ENCODE results near the gene NFAT5.
"Not testable (repeated sequence)": the region's sequence is repeated elsewhere in the genome, so short reads cannot be mapped to it uniquely, and the experiment has no call there.

NFAT5 gene

DNA sequence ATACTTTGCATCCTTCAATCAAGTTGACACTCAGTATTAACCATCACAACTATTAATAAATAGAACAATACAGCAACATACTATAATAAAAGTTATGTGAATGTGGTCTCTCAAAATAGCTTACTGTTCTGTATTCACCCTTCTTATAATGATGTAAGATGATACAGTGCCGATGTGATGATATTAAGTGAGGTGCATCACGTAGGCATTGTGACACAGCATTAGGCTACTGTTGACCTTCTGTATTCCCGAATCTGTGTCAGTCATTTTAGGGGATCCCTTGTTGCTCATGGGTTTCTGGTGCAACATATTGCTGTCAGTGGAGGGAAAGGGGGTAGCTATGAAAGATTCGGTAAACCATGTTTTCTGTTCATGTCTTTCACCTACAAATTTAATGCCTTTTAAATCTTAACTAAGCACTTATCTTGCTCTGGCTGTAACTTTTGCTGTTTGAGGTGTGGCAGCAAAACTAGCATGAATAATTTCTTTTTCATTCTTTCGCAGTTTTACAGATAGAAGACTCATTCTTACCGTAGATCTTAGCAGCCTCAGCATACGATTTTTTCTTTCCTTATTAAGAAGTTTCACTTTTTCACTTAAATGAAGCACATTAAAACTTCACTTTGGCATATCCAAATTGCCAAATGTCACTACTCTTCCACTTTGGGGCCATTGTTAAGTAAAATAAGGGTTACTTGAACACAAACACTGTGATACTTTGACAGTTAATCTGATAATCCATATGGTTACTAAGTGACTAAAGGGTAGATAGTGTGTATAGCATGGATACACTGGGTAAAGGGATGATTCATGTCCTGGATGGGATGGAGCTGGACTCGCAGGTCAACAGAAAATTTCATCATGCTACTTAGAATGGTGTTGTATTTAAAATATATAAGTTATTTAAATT is 29.6 kb downstream of the NFAT5 start:
- peak; percentile 73 for FAIRE-seq
- peak; percentile 50 for DNase-seq (ENCODE audit: low spot score)

DNA sequence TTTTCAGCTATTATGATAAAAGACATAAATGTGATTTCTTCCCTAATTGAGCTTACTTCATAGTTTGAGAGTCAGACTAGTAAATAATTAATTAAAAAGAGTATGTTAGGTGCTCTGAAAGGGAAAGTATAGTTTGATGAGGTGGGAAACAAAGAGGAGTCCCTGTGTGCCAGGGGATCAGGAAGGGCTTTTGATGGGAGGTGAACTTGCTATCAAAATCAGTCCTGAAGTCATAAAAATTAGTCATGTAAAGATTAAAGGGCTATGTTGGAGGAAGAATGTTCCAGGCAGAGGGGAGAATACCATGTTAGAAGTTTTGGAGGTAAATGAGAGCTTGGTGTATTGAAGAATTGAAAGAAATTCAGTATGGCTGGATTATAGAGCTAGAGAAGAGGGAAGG is 31.0 kb downstream of the NFAT5 start:
- FAIRE-seq = no peak

DNA sequence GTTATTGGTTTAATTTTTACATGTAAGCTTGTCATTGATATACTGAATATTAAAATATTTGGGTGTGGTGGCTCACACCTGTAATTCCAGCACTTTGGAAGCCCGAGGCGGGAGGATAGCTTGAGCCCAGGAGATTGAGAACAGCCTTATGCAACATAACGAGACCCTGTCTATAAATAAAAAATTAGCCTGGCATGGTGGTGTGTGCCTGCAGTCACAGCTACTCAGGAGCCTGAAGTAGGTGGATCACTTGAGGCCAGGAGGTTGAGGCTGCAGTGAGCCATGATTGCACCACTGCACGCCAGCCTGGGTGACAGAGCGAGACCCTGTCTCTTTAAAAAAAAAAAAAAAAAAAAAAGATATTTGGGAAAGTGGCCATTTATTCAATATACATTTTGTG is 32.3 kb downstream of the NFAT5 start:
- DNase-seq (ENCODE audit: low spot score) = no peak
- FAIRE-seq = no peak

More for the DNA sequence above, 31.0 kb downstream of the NFAT5 start:
- no peak for DNase-seq (ENCODE audit: low spot score)

DNA sequence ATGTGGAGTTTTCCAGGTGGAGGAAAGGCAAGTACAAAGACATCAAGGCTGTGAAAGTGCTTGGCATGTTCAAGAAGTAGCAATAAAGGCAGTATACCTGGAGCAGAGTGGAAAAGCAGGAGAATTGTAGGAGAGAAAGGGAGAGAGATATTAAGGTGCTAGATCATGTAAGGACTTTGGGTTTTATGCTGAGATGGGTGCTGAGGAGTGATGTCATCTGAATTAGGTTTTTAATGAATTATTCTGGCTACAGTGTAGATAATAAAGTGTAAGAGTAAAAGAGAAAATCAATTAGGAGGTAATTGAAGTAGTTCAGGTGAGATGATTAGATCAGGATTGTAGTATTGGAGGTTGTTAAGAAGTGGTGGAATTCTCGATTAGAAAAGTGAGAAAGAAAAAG is 34.0 kb downstream of the NFAT5 start:
- DNase-seq (ENCODE audit: low spot score) = no peak
- FAIRE-seq = no peak

DNA sequence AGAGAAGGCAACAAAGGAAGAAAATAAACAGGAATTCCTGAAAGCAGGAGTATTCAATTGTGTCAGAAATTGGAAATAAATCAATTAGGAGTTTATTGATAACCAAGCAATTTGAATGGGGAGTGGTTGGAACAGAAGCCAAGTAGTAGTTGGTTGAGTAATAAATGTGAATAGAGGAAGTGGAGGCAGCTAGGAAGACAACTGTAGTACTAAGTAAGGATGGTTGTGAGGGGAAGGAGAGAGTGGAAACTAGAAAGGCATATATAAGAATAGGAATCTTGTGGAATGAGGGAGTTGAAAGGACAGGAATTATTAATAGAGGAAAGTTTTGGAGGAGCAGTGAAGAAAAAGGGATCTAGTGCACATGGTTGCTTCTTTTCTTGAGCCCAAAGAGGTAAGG is 34.4 kb downstream of the NFAT5 start:
- DNase-seq (ENCODE audit: low spot score) = no peak
- FAIRE-seq = no peak

DNA sequence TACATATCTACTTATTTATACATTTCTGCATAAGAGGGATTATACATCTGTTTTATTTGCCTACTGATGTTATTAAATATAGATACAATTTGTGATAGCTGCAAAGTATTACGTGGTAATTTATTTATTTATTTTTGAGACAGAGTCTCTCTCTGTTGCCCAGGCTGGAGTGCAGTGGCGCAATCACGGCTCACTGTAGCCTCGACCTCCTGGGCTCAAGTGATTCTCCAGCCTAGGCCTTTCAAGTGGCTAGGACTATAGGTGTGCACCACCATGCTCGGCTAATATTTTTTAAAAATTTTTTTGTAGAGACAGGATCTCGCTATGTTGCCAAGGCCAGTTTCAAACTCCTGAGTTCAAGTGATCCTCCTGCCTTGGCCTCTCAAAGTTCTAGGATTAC is 35.5 kb downstream of the NFAT5 start:
- FAIRE-seq = no peak
- DNase-seq (ENCODE audit: low spot score) = no peak

DNA sequence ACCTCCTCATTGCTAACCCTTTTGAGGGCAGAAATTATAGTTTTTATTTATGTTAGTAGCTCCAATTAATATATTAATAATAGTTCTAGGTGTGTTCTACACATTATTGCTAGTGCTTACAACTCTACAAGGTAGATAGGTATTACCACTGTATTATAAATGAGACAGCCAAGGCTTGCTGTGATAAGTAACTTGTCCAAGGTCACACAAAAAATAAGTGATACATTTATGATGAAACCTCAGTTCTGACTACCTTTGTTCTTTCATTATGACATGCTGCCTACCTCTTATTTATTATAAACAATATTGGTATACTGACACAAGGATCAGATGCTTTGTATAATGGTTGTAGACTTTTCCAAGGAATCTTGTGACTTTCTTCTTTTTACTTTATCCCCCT is 41.2 kb downstream of the NFAT5 start:
- no peak for DNase-seq (ENCODE audit: low spot score)
- FAIRE-seq = no peak

DNA sequence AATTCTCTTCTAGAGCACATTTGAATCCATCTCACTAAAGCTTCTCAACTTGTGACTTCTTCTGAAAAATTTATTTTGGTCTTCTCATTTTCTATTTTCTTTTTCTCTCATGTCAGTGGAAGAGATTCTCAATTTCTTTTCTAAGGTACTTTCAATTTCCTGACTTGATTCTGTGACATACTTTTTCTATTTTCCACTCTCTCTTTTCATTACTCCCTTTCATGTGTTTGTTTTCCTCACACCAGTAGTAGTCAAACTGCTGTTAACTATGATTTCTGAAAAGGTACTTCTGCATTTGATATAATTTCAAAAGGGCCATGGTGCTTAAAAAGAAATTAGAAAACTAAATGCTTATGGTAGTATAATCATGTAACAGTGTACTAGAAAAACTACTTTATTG is 41.9 kb downstream of the NFAT5 start:
- DNase-seq (ENCODE audit: low spot score) = no peak
- no peak for FAIRE-seq

DNA sequence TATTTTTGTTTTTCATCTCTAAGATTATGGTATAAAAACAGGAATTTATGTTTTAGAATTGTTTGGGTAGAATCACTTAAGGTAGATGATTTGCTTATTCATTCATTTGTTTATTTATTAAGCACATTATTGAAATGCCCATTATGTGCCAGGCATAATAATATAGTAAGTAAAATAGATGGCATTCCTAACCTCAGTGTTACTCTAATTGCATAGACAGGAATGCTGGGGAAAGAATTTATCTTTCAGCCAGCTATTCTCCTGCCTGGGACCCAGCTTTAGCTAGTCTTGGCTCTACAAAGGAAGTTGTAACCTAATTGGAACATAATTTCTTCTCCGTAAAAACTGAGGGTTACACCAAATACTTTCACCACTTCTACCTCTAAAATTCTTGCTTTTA is 44.6 kb downstream of the NFAT5 start:
- DNase-seq (ENCODE audit: low spot score) (no peak), FAIRE-seq (no peak)

DNA sequence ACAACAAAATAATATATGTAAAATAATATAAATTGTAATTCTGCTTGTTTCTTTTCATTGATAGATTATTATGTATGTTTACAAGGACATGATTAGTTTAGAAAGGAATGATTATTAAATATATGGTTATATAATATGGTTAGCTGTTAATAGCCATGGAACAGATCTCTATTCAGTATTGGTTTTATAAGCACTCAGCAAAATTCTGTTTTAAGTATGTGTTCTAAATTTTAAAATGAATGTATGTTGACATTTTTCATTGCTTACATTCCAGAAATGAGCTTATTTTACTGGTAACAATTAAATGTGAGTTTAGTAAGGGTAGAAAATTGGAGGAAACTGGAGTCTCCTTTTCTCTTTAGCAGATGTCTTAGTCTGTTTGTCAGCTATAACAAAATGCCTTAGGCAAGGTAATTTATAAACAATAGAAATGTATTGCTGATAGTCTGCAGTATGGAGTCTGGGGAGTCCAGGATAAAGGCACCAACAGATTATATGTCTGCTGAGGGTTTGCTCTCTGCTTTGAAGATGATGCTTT is 45.4 kb downstream of the NFAT5 start:
- DNase-seq (ENCODE audit: low spot score) (no peak), FAIRE-seq (no peak)

DNA sequence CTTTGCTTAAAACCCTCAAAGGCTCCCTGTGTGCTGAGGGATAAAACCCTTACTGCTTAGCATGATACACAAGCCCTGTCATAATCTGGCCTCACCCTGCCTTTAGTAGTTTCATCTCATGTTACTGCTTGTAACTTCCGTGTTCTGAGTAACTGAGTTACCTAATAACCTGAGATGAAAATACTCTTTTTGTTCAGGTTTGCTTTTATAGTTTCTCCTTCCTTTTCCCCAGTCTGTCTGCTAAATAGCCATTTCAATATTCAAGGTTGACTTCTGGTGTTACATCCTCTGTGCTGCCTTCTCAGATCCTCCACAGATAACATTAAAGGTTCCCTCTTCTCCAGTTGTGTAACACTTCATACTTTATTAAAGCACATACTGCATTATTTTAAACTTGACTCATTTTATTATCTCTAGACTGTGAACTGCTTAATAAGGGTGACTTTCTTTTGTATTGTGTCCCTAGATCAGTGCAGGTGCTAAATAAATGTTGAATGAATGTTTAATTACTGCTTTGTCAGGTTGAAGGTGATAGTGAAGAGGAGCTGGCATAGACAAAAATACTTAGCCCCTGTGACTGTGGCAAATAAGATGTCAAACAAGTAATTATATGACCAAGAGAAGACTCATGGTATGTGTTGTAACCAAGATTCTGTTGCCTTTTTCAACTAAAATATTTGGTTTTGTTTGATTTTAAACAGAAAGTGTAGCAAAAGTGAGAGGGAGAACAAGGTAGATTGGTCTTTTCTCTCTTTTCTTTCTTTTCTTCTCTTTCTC is 47.8 kb downstream of the NFAT5 start:
- DNase-seq (ENCODE audit: low spot score) = no peak
- no peak for FAIRE-seq

DNA sequence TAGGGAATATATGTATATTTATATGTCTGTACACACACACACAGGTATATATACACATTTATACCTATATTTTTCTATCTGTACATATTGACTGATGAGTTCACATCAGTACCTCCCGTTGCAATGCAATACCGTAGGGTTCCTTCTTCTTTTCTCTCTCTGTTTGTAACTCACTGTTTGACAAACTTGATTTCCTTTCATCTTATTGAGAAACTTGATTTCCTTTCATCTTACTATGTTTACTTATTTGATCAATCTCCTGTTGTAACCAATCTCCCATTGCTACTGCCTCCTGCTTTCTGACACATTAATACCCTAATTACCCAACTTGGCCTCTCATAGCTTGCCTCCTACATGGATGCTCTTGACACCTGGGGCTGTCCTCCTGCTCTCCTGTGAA is 49.8 kb downstream of the NFAT5 start:
- no peak for FAIRE-seq
- no peak for DNase-seq (ENCODE audit: low spot score)

DNA sequence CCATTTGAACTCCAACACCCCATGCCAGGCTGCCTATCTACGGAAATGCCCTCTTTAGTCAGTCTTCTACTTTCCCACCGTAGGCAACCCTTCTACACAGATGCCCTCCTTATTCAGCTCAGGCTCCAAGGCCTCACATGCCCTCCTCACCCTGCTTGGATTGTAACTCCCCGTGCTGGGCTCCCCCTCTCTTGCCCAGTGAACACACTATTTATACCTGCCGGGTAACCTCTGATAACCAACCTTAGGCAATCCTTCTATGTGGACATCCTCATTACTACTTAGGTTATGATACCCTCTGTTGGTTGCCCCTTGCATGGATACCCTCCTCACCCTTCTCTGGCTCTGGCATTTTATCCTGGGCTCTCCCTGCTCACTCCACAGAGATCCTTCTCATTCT is 50.3 kb downstream of the NFAT5 start:
- no peak for FAIRE-seq
- no peak for DNase-seq (ENCODE audit: low spot score)

DNA sequence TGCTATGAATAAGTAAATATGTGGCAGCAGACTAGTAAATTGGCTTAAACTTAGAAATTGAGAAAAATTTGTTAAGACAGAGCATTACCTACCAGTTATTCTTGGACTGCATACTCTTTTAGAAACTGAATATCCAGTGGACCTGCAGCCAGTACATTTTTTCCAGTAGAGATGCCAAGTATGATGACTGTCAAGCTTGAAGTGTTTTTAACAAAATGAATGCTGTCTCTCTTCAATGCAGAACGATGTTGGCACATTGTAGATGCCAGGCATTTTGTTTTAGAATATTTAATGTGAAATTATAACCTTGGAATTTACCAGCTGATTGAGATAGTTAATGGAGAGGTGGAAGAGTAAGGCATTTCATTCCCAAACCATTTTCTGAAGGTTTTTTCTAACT is 52.5 kb downstream of the NFAT5 start:
- FAIRE-seq (no peak), DNase-seq (ENCODE audit: low spot score) (no peak)

DNA sequence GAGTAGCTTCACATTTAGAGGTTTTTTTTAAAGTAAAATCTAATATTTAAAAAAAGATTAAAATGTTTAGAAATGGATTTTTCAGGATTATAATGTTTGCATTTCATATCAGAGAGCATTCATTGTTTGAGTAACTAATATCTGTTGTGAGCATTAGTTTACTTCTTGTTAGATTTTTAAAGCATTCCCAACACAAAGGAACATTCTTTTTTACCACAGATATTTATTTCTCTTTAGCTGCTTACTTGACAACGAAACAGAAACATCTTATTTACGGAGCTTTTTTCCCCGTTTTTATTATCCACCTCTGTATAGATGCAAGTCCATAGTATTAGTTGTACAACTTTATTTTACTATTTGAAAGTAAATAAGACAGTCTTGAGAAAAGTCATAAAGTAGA is 53.0 kb downstream of the NFAT5 start:
- FAIRE-seq (no peak), DNase-seq (ENCODE audit: low spot score) (no peak)

DNA sequence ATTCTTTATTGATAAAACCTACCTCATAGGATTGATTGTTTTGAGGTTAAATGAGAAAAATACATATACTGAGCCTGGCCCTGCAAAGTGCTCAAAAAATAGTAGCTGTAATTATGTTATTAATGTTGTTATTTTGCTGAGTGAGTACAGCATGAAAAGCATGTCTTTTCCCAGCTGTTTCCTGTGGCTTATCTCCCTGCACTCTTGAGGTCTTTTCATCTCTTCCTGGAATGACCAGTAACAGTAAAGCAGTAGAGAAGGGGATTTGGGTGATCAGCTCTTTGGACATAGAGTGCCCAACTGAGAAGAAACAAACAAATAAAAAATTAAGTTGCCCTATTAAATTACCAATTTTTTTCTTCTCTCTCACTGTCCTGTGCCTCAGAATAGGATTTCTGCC is 53.7 kb downstream of the NFAT5 start:
- FAIRE-seq = no peak
- no peak for DNase-seq (ENCODE audit: low spot score)

DNA sequence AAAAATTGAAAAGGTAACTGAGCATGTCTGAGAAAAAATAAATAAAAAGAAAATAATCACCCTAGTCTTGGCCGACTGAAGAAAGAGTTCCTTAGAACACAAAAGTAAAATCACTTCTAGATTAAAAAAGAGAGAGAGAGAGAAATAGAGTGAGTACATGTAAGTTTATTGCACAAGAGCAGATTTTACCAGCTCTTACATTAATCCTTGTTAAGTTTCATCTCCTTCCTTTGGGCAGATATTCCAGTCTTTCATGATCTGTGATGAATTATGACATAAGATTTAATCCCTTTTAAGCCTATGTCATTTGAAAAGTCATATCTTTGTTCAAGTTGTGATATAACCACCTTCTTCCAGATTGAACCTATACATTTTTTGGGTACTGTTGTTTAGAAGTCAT is 54.8 kb downstream of the NFAT5 start:
- FAIRE-seq = no peak
- DNase-seq (ENCODE audit: low spot score) = no peak

DNA sequence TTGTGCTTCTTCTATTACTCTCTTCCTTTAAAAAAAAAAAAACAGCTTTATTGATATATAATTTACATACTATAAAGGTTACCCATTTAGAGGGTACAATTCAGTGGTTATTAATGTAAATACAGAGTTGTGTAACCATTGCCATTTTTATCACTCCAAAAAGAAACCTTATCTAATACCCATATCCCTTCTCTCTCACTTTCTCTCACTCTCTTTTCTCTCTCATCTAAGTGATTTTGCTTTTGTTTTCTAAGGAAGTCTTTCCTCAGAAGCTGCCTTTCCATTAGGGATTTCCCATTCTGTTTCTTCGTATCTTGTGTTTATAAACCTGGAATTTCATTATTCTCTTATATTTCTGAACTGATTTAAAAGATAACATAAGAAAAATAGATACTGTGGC is 55.5 kb downstream of the NFAT5 start:
- FAIRE-seq (no peak), DNase-seq (ENCODE audit: low spot score) (no peak)

DNA sequence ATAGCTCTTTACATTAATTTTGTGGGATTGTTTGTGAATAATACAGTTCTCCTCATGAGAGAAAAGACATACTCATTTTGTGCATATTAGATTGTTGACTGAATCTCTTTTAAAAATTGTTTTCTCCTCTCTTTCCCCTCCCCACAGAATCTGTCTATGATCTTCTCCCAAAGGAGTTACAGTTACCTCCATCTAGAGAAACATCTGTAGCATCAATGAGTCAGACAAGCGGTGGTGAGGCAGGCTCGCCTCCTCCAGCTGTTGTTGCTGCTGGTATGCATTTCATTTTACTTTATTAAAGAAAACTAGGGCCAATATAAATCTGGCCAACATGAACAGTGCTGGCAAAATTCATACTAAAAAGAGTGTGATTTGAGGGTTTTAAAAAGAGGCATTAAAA is 60.5 kb downstream of the NFAT5 start:
- DNase-seq (ENCODE audit: low spot score) = no peak
- FAIRE-seq = no peak

DNA sequence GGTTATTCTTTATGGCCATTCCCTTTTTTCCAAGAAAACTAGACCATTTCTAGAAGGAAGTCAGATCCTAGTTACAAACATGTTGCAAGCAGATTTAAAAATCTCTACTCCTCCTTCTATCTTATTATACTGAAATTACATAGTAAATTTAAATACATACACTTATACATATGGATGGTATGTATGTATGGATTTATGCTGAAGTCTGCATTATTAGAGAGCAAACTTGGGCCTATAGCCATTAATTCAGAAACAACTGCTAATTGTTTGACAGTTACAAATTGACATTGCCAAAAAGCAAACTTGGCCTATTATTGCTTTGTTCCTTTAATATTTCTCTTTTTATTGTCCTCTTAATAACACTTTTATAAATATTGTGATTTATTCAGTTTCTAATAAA is 67.1 kb downstream of the NFAT5 start:
- FAIRE-seq (no peak), DNase-seq (ENCODE audit: low spot score) (no peak)

DNA sequence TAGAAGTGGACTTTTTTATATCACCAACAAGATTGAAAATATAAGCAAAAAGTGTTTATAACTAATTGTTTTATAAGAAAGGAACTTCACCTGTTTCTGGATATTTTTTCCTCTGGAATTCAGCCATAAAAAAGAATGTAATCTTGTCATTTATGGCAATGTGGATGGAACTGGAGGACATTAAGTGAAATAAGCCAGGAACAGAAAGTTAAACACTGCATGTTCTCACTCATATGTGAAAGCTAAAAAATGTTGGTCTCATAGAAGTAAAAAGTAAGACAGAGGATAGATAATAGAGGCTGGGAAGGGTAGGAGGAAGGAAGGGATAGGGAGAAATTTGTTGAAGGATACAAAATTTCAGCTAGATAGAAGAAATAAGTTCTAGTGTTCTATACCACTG is 67.6 kb downstream of the NFAT5 start:
- DNase-seq (ENCODE audit: low spot score) = no peak
- FAIRE-seq = no peak

DNA sequence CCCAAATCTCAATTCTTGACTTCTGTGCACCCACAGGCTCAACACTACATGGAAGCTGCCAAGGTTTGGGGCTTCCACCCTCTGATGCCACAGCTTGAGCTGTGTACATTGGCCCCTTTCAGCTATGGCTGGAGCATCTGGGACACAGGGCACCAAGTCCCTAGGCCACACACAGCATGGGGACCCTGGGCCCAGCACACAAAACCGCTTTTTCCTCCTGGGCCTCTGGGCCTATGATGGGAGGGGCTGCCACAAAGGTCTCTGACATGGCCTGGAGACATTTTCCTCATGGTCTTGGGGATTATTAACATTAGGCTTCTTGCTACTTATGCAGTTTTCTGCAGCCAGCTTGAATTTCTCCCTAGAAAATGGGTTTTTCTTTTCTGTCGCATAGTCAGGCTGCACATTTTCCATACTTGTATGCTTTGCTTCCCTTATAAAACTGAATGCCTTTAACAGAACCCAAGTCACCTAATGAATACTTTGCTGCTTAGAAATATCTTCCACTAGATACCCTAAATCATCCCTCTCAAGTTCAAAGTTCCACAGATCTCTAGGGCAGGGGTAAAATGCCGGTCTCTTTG is 70.9 kb downstream of the NFAT5 start:
- FAIRE-seq; DNase-seq (ENCODE audit: low spot score): not testable (repeated sequence)
